OCI-LY1 (cell line): Measurements from ENCODE around the gene ZCCHC17.
A peak's percentile ranks its signal among the peaks of the same experiment; 100 is the strongest.

Source experiments
- H2AFZ ChIP-seq: fragments of 200-600 bp; sonication (generic), shearing (Covaris generic); 2 replicates; pipeline ENCODE4 v1.6.0; 2014; ENCODE audit warnings: antibody characterized with exemption, mild to moderate bottlenecking, low read length
- H3F3A ChIP-seq: fragments of 200-600 bp; sonication (generic), shearing (Covaris generic); 2 replicates; pipeline ENCODE4 v1.6.0; 2014; ENCODE audit warnings: mild to moderate bottlenecking, antibody characterized with exemption, low read length, moderate library complexity; ENCODE audit not compliant: insufficient read depth
- H3K27ac ChIP-seq: fragments of 200-600 bp; sonication (generic); 2 replicates; pipeline ENCODE4 v1.5.1; 2014; ENCODE audit warnings: low read length, mixed run types, mild to moderate bottlenecking, low read depth; ENCODE audit not compliant: poor library complexity, severe bottlenecking
- H3K27me3 ChIP-seq: fragments of 200-600 bp; sonication (generic); 2 replicates; pipeline ENCODE4 v1.6.0; 2014; ENCODE audit warnings: antibody characterized with exemption, mild to moderate bottlenecking, low read length, moderate library complexity; ENCODE audit not compliant: insufficient read depth
- H3K36me3 ChIP-seq: fragments of 200-600 bp; sonication (generic); 2 replicates; pipeline ENCODE4 v1.6.1; 2014; ENCODE audit warnings: mild to moderate bottlenecking, antibody characterized with exemption, low read length, moderate library complexity, mixed read lengths; ENCODE audit not compliant: insufficient read depth
- H3K4me1 ChIP-seq: fragments of 200-600 bp; sonication (generic); 2 replicates; pipeline ENCODE4 v1.5.1; 2014; ENCODE audit warnings: mild to moderate bottlenecking, low read length, moderate library complexity; ENCODE audit not compliant: insufficient read depth, severe bottlenecking
- H3K4me2 ChIP-seq: fragments of 200-600 bp; sonication (generic), shearing (Covaris generic); 2 replicates; pipeline ENCODE4 v1.6.1; 2014; ENCODE audit warnings: low read length
- H3K4me3 ChIP-seq: fragments of 200-600 bp; sonication (generic); 2 replicates; pipeline ENCODE4 v1.5.1; 2014; ENCODE audit warnings: low read length, low read depth, mild to moderate bottlenecking, mixed read lengths; ENCODE audit not compliant: poor library complexity, severe bottlenecking
- H3K79me2 ChIP-seq: fragments of 200-600 bp; shearing (Covaris generic); 2 replicates; pipeline ENCODE4 v1.6.1; 2016; ENCODE audit warnings: mixed run types, low read length, mixed read lengths; ENCODE audit not compliant: insufficient read depth
- H3K9ac ChIP-seq: fragments of 200-600 bp; sonication (generic), shearing (Covaris generic); 2 replicates; pipeline ENCODE4 v1.6.1; 2014; ENCODE audit warnings: mild to moderate bottlenecking, low read length, mixed read lengths
- H3K9me2 ChIP-seq: fragments of 200-600 bp; sonication (generic), shearing (Covaris generic); 2 replicates; pipeline ENCODE4 v1.6.1; 2014; ENCODE audit warnings: low read depth, mild to moderate bottlenecking, low read length, mixed read lengths
- H3K9me3 ChIP-seq: fragments of 200-600 bp; shearing (Covaris generic); 2 replicates; pipeline ENCODE4 v1.6.1; 2014; ENCODE audit warnings: low read length, mixed read lengths
- H4K20me1 ChIP-seq: fragments of 200-600 bp; sonication (generic), shearing (Covaris generic); 2 replicates; pipeline ENCODE4 v1.6.0; 2016; ENCODE audit warnings: mild to moderate bottlenecking, low read length; ENCODE audit not compliant: insufficient read depth
- EZH2 ChIP-seq: fragments of 200-600 bp; sonication (generic), shearing (Covaris generic); IDR thresholded peaks from 2 replicates; pipeline ENCODE4 v1.8.0; 2017; ENCODE audit warnings: borderline replicate concordance, mixed run types, mild to moderate bottlenecking, antibody characterized with exemption, low read length, moderate library complexity, mixed read lengths
- TF ChIP-seq, protein P1 (sequence below): fragments of 200-600 bp; sonication (generic), shearing (Covaris generic); IDR thresholded peaks from 2 replicates; pipeline ENCODE4 v1.5.1; 2017; ENCODE audit warnings: mild to moderate bottlenecking, antibody characterized with exemption, low read length, moderate library complexity, mixed read lengths

The ZCCHC17 gene

DNA sequence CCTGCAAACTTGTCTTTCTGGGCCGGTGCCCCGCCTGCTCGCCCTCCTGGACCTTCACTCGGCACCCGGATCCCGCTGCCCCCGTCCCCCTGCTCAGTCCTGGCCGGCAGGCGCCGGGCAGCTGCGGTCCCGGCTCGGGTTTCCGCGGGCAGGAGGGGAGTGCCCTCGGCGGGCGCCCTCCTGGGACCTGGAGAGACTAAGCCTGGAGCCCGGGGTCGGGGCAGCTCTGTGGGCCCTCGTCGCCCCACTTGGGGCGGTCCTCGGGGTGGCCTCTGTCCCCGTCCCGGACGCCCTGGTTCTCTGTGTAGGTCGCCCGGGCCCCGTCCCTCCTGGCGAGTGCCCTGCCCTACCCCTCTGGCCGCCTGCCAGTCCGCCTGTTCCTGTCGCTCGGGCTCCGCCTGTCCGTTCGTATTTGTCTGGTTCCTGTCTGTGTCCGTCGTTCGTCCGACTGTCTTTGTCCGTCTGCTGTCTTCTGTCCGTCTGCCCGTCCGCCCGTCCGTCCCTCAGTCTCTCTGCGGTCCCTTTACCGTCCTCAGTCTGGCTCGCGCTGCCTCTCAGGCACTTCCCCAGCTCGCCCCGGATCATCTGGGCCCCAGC, 116.7 kb downstream of the ZCCHC17 start:
- peak overlapping the region; percentile 69 for H3K9ac ChIP-seq
- H4K20me1 ChIP-seq: no peaks in the 10 kb centered on the region
- H3K27ac ChIP-seq: no peak overlapping the region
- H3K79me2 ChIP-seq: no peaks in the 10 kb centered on the region
- no peaks in the 10 kb centered on the region for H3K9me3 ChIP-seq
- peak overlapping the region; percentile 95 for H3K4me2 ChIP-seq
- H3K27me3 ChIP-seq: peaks cover 9% of the 10 kb centered on the region
- H3K4me1 ChIP-seq: peaks cover 8% of the 10 kb centered on the region
- peak overlapping the region; percentile 73 for H3K4me3 ChIP-seq
- H3K9me2 ChIP-seq: no peaks in the 10 kb centered on the region
- H3K36me3 ChIP-seq: no peaks in the 10 kb centered on the region
- H3F3A ChIP-seq: no peaks in the 10 kb centered on the region
- H2AFZ ChIP-seq: no peak overlapping the region
- TF ChIP-seq, protein P1, sequence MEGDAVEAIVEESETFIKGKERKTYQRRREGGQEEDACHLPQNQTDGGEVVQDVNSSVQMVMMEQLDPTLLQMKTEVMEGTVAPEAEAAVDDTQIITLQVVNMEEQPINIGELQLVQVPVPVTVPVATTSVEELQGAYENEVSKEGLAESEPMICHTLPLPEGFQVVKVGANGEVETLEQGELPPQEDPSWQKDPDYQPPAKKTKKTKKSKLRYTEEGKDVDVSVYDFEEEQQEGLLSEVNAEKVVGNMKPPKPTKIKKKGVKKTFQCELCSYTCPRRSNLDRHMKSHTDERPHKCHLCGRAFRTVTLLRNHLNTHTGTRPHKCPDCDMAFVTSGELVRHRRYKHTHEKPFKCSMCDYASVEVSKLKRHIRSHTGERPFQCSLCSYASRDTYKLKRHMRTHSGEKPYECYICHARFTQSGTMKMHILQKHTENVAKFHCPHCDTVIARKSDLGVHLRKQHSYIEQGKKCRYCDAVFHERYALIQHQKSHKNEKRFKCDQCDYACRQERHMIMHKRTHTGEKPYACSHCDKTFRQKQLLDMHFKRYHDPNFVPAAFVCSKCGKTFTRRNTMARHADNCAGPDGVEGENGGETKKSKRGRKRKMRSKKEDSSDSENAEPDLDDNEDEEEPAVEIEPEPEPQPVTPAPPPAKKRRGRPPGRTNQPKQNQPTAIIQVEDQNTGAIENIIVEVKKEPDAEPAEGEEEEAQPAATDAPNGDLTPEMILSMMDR: no peak
- no peak for TF ChIP-seq EZH2
